NCI-H2227 treated with DMSO at 0.1 percent for 48 hours (cell line): ENCODE measurements around the gene AIFM2.
"Not testable (repeated sequence)": the region's sequence is repeated elsewhere in the genome, so short reads cannot be mapped to it uniquely, and the experiment has no call there.

Experiments
- DNase-seq: peaks from one replicate; lab custom pipeline; 2025; lab: John Stamatoyannopoulos, UW

Gene AIFM2

GRCh38 chr10:70132098-70133029 lies at the start of gene AIFM2:
Gene AIFM2, minus strand, starts transcription at chr10:70132825. Its CDS starts 8,741 bp downstream, at chr10:70124084.
- no peak for DNase-seq

GRCh38 chr10:70179209-70179608 lies 46.6 kb upstream of the AIFM2 start:
- not testable (repeated sequence) for DNase-seq

DNA sequence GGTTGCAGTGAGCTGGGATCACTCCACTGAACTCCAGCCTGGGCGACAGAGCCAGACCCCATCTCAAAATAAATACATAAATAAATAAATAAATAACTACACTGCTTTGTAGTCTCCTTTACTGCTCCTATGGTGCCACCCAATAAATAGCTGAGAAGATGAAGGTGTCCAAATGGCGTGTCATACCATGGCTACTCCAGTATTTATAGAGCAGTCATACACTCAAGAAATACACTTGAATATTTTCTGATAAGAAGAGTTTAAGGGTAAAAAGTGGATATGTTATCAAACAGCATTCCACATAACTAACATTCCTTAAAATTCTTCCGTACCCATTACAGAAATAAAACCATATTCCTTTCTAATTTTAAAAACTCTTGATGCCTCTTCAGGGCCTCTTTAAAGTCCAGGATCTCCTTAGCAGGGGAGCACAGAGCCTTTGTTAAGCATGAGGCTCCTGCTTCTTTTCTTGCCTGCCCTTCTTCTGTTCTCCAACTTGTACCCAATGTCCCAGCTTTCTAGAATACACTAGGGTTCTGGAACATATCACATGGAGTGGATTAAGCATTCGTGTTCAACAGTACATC lies 45.6 kb upstream of the AIFM2 start:
- no peak for DNase-seq

DNA sequence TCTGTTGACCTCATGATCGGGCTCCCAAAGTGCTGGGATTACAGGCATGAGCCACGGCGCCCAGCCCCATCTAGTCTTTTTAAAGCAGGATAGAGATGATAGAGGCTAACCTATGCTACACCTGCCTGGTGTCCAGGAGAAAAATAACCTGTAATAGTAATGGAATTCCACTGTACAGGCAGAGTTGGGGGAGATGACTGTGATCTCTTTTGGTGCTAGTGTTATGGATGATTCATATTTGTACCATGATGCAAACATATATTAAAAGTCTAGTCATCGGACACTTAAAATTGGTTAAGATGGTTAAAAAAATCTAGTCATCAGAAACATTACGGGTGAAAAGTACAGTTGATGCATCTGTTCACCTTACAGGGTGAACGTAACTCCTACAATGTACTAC lies 43.8 kb upstream of the AIFM2 start:
- no peak for DNase-seq

GRCh38 chr10:70175516-70175915 lies 42.9 kb upstream of the AIFM2 start:
- no peak for DNase-seq

GRCh38 chr10:70174058-70174741 lies 41.6 kb upstream of the AIFM2 start:
- no peak for DNase-seq

GRCh38 chr10:70169649-70170364 lies 37.2 kb upstream of the AIFM2 start:
- no peak for DNase-seq

GRCh38 chr10:70169011-70169410 lies 36.4 kb upstream of the AIFM2 start:
- no peak for DNase-seq

DNA sequence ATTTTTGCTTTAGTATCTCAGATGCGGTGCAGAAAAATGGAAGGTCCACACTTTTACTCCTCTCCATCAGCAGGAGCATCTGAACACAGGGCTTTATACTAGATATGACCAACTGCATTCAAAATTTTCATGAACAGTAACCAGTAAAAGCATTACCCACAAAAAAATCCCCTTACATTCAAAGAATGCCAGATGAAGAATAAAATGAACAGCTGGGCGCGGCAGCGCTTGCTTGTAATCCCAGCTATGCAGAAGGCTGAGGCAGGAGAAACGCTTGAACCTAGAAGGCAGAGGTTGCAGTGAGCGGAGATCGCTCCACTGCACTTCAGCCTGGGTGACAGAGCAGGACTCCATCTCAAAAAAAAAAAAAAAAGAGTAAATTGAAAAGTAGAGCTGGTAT lies 34.6 kb upstream of the AIFM2 start:
- DNase-seq = no peak

- no peak for DNase-seq
Observed at GRCh38 chr10:70166394-70166793, 33.8 kb upstream of the AIFM2 start.

DNA sequence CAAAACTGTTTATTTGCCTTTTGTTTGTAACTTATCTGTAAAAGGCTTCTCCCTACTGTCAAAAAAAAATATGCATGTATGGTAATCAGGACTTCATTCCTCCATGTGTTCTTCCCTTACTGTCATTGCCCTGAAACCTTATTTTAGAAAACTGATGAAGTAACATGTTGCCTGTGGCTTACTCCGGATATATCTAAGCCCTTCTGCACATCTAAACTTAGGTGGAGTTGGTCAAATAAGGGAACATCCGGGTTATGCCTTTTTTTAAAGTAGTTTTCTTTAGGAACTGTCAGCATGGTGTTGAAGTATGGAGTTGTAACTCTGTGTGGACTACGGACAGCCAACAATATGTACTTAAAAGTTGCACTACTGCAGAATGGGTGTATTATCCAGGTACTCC lies 31.5 kb upstream of the AIFM2 start:
- no peak for DNase-seq

GRCh38 chr10:70163448-70163847 lies 30.8 kb upstream of the AIFM2 start:
- DNase-seq = no peak

- no peak for DNase-seq
Observed at GRCh38 chr10:70162892-70163201, 30.2 kb upstream of the AIFM2 start.

DNA sequence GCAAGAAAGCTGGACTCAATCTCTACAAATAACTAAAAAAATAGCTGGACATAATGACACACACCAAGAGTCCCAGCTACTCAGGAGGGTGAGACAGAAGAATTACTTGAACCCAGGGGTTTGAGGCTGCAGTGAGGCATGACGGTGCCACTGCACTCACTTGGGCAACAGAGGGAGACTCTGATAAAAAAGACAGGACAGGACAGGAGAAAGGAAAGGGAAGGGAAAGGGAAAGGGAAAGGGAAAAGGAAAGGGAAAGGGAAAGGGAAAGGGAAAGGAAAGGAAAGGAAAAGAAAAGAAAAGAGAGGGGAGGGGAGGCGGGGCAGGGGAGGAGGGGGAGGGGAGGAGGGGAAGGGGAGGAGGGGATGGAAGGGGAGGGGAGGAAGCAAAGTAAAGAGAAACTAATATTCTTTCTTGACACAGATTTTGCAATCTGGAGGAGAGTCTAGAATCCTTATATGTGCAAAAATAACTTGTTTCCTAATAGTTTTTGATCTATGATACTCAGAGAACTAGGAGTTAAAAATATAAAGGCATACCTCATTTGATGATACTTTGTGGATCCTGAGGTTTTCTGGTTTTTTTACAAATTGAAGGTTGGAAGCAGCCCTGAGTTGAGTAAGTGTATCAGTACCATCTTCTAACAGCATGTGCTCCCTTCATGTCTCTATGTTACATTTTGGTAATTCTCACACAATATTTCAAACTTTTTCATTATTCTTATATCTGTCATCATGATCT lies 29.7 kb upstream of the AIFM2 start:
- DNase-seq = no peak

DNA sequence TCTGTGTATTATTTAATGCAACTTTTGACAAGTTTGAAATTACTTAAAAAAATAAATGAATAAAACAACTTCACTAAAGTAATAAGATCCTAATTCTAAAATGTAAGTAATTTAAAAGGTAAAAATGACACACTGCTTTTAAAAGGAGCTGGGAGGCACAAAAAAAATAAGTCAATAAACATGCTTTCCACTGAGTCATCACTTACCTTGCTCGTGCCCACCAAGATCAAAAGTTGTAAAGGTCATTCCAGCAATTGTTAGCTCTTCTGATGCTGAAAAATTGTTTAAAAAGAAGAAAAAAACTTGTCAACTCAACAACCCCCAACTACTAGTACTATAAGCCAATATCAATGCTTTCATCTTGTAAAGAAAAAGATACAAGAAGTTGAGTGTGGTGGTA lies 28.2 kb upstream of the AIFM2 start:
- no peak for DNase-seq

DNA sequence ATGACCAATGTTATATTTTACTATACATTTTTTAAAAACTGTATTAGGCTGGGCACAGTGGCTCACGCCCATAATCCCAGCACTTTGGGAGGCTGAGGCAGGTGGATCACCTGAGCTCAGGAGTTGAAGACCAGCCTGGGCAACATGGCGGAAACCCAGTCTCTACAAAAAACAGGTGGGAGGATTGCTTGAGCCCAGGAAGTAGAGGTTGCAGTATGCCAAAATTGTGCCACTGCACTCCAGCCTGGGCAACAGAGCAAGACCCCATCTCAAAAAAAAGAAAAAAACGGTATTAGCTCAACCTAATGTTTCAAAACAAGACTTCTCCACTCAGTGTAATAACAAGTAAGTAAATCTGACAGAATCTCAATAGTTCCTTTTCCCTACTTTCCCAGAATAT lies 26.7 kb upstream of the AIFM2 start:
- DNase-seq = not testable (repeated sequence)

- DNase-seq = no peak
Observed at GRCh38 chr10:70158113-70158512, 25.5 kb upstream of the AIFM2 start.

DNA sequence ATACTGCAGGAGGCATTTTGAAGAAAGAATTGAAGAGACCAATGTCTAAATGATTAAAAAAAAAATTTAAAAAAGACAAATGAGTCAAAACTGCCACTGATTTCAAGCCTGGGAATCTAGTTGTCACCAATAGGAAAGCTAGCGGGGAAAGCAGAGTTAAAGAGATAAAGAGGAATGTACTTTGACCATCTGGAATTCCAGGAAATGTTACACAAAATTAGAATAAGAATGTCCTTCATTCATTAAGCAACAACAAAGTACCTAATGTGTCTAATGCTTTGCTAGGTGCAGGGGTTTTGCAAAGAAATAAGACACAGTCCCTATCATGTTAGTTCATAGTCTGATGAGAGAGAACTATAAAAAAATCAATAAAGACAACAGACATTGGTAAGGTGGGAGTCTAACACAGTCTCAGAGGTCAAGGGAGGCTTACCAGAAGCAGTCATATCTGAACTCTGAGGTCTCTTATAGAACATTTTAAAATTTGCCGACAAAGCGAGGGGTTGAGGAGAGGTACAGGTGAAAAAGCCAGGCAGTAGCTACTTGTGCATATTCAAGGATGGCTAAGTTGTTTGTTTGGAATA lies 22.7 kb upstream of the AIFM2 start:
- no peak for DNase-seq

GRCh38 chr10:70148516-70148915 lies 15.9 kb upstream of the AIFM2 start:
- DNase-seq = no peak

DNA sequence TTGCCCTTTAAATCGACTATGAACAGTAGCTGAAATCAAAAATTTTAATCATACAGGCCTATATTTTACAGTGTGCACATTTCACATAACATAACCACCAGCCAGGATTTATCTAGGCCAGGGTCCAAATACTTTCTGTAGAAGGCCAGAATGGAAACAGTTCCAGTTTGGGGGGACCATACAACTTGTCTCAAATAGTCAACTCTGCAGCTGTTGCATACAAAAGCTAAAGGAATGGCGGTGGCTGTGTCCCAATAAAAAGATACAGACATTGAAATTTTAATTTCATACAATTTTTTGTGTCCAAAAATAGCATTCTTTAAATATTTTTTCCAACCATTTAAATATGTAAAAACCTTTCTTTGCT lies 14.6 kb upstream of the AIFM2 start:
- no peak for DNase-seq

DNA sequence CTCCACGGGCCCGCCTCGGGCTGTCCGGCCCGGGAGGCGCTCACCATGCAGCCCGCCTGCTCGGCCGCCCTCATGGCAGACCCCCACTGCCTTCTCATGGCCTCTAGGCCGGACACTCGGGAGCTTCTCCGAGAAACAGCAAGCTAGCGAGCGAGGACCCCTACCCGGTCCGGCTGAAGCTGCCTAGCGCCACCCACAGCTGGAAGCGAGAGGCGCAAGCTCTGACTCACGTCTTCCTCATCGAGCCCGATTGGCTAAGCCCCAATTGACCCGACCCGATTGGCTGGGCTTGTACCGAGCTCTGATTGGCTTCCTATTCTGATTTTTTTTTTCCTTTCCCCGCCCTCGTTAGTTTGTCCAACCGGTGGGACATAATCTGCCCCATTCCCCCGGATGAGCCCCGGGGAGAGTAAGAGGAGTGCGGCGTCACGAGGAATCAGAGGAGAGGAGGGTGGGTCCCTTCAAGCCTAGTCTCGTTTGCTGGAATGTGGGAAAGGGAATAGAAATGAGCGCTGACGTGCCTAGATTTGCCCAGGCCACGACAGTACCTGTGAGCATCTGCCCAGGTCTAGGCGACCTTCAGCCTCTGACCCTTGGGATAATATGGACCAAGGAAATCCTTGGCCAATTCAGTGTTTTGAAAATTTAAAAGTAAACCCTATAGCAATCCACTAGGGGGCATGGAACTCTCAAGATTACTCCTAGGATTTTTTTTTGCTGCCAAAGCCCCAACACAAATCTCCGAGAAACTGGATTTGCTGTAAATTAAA lies 14.0 kb upstream of the AIFM2 start, which contains the start of gene TYSND1:
Gene TYSND1 (minus strand): TSS at position 212 of the 770 bp plus-strand sequence. CDS start 114 bp downstream, at position 98.
- peak; percentile 92 for DNase-seq
